Thyroid gland (tissue), 4 donors: ENCODE data around the gene P3R3URF. TPM values are rescaled to one million over a fixed set of nuclear protein-coding genes. Genes with fewer than 3 reads are reported as not detected.

ENCODE experiments used
- DNase-seq, 2 donors: peaks; one replicate each; pipeline ENCODE4 v3.0.0-alpha.2; 2019
- H3K27ac ChIP-seq, 3 donors: fragments of 200-600 bp; sonication (generic); 1 replicate in 2 of 3; 2 replicates in 1 of 3; pipeline ENCODE4 v1.5.1; 2016 to 2019; ENCODE audit warnings: mild to moderate bottlenecking in 1 of 3, moderate library complexity in 1 of 3
- H3K27me3 ChIP-seq: fragments of 200-600 bp; sonication (generic); one replicate; pipeline ENCODE4 v1.5.1; 2019
- H3K36me3 ChIP-seq, 2 donors: fragments of 200-600 bp; sonication (generic); one replicate each; pipeline ENCODE4 v1.5.1; 2016 to 2019
- H3K4me1 ChIP-seq, 2 donors: fragments of 200-600 bp; sonication (generic); one replicate each; pipeline ENCODE4 v1.5.1; 2017 to 2019
- H3K4me3 ChIP-seq, 3 donors: fragments of 200-600 bp; sonication (generic); replicated peaks in 1 of 3; 1 replicate in 2 of 3; 2 replicates in 1 of 3; pipeline ENCODE4 v1.5.1; 2016; ENCODE audit warnings: mild to moderate bottlenecking in 1 of 3
- H3K9me3 ChIP-seq: fragments of 200-600 bp; sonication (generic); one replicate; pipeline ENCODE4 v1.5.1; 2017
- POLR2A ChIP-seq, 2 donors: fragments of 450-650 bp; IDR thresholded peaks; one replicate each; pipeline ENCODE4 v1.6.1; 2017; ENCODE audit warnings: antibody characterized with exemption in 2 of 2, mild to moderate bottlenecking in 2 of 2, moderate library complexity in 1 of 2
- WGBS, 2 donors: methylation state at CpG; one replicate each; pipeline ENCODE4 v1.1.5; 2017; 5-methylcytosine and 5-hydroxymethylcytosine counted together
- intact Hi-C: fragments of 100-400 bp; cut with DNase I; formaldehyde crosslinking; loops from one replicate; pipeline ENCODE4 v1.15.1; 2023
- total RNA-seq, 4 donors: library from RNA; depleted of rRNA; stranded (reverse); fragments of >200 nt; gene quantifications; one replicate each; pipeline ENCODE4 v1.2.3, GENCODE V29; 2016
- TF ChIP-seq, protein P1 (sequence below), 6 experiments: fragments of 200-600 bp in 3 of 6; fragments of 450-650 bp in 3 of 6; sonication (generic) in 3 of 6; IDR thresholded peaks; one replicate each; pipeline ENCODE4 v1.5.1; 2016 to 2019; ENCODE audit warnings: antibody characterized with exemption in 6 of 6, mild to moderate bottlenecking in 2 of 6, inconsistent platforms in 1 of 6, moderate library complexity in 1 of 6

Gene P3R3URF
- total RNA-seq, 4 donors from 2014 or later: not detected

GRCh38 chr1:46196609-46197008 lies 20.3 kb upstream of the P3R3URF start:
- Histone ChIP-seq H3K4me1 (peaks cover 34 to 59% of the 10 kb centered on the region in 2 donors), H3K27me3 (no peaks in the 10 kb centered on the region), H3K36me3 (peaks cover 0 to 14% of the 10 kb centered on the region in 2 donors), H3K27ac (peak overlapping the region in 2 of 3 donors; percentile 25 to 52), H3K9me3 (no peaks in the 10 kb centered on the region), H3K4me3 (no peak overlapping the region)
- TF ChIP-seq, protein P1, sequence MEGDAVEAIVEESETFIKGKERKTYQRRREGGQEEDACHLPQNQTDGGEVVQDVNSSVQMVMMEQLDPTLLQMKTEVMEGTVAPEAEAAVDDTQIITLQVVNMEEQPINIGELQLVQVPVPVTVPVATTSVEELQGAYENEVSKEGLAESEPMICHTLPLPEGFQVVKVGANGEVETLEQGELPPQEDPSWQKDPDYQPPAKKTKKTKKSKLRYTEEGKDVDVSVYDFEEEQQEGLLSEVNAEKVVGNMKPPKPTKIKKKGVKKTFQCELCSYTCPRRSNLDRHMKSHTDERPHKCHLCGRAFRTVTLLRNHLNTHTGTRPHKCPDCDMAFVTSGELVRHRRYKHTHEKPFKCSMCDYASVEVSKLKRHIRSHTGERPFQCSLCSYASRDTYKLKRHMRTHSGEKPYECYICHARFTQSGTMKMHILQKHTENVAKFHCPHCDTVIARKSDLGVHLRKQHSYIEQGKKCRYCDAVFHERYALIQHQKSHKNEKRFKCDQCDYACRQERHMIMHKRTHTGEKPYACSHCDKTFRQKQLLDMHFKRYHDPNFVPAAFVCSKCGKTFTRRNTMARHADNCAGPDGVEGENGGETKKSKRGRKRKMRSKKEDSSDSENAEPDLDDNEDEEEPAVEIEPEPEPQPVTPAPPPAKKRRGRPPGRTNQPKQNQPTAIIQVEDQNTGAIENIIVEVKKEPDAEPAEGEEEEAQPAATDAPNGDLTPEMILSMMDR (IDR thresholded peaks at IDR 0.05): no peak
- no peak for TF ChIP-seq POLR2A (IDR thresholded peaks at IDR 0.05)
- 95 to 100% methylated on average over 1 to 9 of the region's 9 CpGs for WGBS, 2 donors
- intact Hi-C loops: no loop called here
- no peak for DNase-seq

DNA sequence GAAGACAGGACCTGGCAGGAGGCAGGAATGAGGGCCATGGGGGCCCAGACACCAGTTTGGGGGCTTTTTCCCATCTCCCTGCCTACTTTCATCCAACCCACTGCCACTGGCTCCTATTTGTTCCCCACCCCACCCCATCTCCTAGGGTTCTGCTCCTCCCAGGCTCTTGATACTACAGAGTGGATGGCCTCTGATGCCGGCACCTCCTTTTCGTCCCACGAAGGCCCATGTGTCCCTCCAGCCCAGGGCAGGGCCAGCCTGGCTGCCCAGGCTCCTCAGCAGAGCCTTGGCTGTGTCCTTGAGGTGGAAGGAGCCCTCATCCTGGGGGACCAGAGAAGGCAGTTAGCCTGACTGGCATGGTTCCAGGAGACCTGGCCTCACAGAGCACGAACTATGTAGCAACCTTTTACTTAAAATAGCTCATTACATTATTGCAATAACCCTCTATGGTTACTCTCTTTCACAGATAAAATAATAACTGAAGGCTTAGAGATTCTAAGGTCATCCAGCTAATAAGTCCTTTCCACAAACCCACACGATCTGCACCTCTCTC lies 18.4 kb upstream of the P3R3URF start:
- Histone ChIP-seq H3K4me1 (peaks cover 51 to 76% of the 10 kb centered on the region in 2 donors), H3K4me3 (no peak overlapping the region), H3K9me3 (no peaks in the 10 kb centered on the region), H3K27ac (peak overlapping the region; percentile 11 to 45 (median 11)), H3K36me3 (peaks cover under 1 to 14% of the 10 kb centered on the region in 2 donors), H3K27me3 (no peaks in the 10 kb centered on the region)
- no peak for TF ChIP-seq POLR2A (IDR thresholded peaks at IDR 0.05)
- TF ChIP-seq, protein P1 (IDR thresholded peaks at IDR 0.05): no peak
- 64 to 75% methylated on average over 5 of the region's 5 CpGs for WGBS, 2 donors
- DNase-seq: peak; percentile 63 to 67
- intact Hi-C loops: no loop called here

GRCh38 chr1:46193984-46194570 lies 17.8 kb upstream of the P3R3URF start:
- TF ChIP-seq POLR2A (IDR thresholded peaks at IDR 0.05): no peak
- TF ChIP-seq, protein P1 (IDR thresholded peaks at IDR 0.05): no peak
- Histone ChIP-seq H3K27ac (peak overlapping the region; percentile 11 to 91 (median 11)), H3K4me3 (no peak overlapping the region), H3K27me3 (no peaks in the 10 kb centered on the region), H3K36me3 (peaks cover 7 to 14% of the 10 kb centered on the region in 2 donors), H3K4me1 (peaks cover 54 to 79% of the 10 kb centered on the region in 2 donors), H3K9me3 (no peaks in the 10 kb centered on the region)
- peak in 1 of 2 donors; percentile 48 for DNase-seq
- intact Hi-C loops: no loop called here
- 81 to 94% methylated on average over 8 to 9 of the region's 9 CpGs for WGBS, 2 donors

GRCh38 chr1:46193285-46193684 lies 17.0 kb upstream of the P3R3URF start:
- peaks cover 7 to 14% of the 10 kb centered on the region in 2 donors for H3K36me3 ChIP-seq
- WGBS, 2 donors: 94 to 98% methylated on average over 5 to 7 of the region's 7 CpGs
- TF ChIP-seq POLR2A (IDR thresholded peaks at IDR 0.05): no peak
- TF ChIP-seq, protein P1 (IDR thresholded peaks at IDR 0.05): no peak
- H3K27me3 ChIP-seq: no peaks in the 10 kb centered on the region
- peak overlapping the region in 1 of 3 donors; percentile 91 for H3K27ac ChIP-seq
- H3K4me1 ChIP-seq: peaks cover 56 to 81% of the 10 kb centered on the region in 2 donors
- no peak overlapping the region for H3K4me3 ChIP-seq
- DNase-seq: no peak
- H3K9me3 ChIP-seq: no peaks in the 10 kb centered on the region
- intact Hi-C loops: no loop called here

DNA sequence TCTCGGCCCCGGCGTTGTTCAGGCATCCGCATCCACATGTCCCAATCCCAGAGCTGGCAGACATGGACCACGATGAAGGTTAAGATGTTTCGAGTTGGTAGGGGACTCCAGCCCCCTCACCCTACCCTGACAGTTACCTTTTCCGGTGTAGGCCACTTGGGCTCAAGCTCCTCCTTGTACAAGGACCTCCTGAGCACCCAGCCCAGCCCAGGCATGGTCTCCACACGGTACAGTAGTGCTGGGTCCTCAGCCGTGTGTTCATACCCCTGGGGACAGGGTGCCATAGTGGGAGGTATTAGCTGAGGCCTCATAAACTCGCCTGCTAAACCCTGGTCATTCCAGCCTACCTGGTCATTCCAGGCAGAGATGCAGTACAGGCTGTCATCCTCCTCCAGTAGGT lies 15.9 kb upstream of the P3R3URF start:
- Histone ChIP-seq H3K27ac (peak overlapping the region in 2 of 3 donors; percentile 17 to 91), H3K9me3 (no peaks in the 10 kb centered on the region), H3K27me3 (no peaks in the 10 kb centered on the region), H3K4me3 (no peak overlapping the region), H3K4me1 (peaks cover 58 to 85% of the 10 kb centered on the region in 2 donors), H3K36me3 (peaks cover 7 to 14% of the 10 kb centered on the region in 2 donors)
- no peak for DNase-seq
- TF ChIP-seq, protein P1 (IDR thresholded peaks at IDR 0.05): no peak
- no peak for TF ChIP-seq POLR2A (IDR thresholded peaks at IDR 0.05)
- intact Hi-C loops: no loop called here
- 95% methylated on average over 6 to 10 of the region's 10 CpGs for WGBS, 2 donors
